Lower lobe of right lung (tissue), 2 donors: ENCODE results near the gene IFI27L1. TPM values are rescaled to one million over a fixed set of nuclear protein-coding genes. Genes with fewer than 3 reads are reported as not detected.

Experiments
- ATAC-seq, 2 donors: fragments of 200-7000 bp; cut with Tn5 transposase; one replicate each; pipeline ENCODE4 v1.9.1; 2020 to 2022; ENCODE audit warnings: mild to moderate bottlenecking in 2 of 2, moderate library complexity in 2 of 2
- DNase-seq: peaks from one replicate; pipeline ENCODE4 v3.0.0-alpha.2; 2020
- H3K27ac ChIP-seq: fragments of 200-600 bp; one replicate; pipeline ENCODE4 v1.8.0; 2022
- H3K27me3 ChIP-seq: fragments of 200-600 bp; one replicate; pipeline ENCODE4 v1.8.0; 2022; ENCODE audit warnings: low read depth
- H3K36me3 ChIP-seq: fragments of 200-600 bp; one replicate; pipeline ENCODE4 v1.8.0; 2022; ENCODE audit warnings: mild to moderate bottlenecking
- H3K4me1 ChIP-seq: fragments of 200-600 bp; one replicate; pipeline ENCODE4 v1.8.0; 2022
- H3K4me3 ChIP-seq: fragments of 200-600 bp; one replicate; pipeline ENCODE4 v1.8.0; 2022; ENCODE audit warnings: mild to moderate bottlenecking
- H3K9me3 ChIP-seq: fragments of 200-600 bp; one replicate; pipeline ENCODE4 v1.8.0; 2022
- CTCF ChIP-seq: fragments of 200-600 bp; IDR thresholded peaks from one replicate; pipeline ENCODE4 v1.8.0; 2022; ENCODE audit warnings: antibody characterized with exemption, mild to moderate bottlenecking
- intact Hi-C: fragments of 100-400 bp; cut with DNase I; formaldehyde crosslinking; loops from one replicate; pipeline ENCODE4 v1.11.0; 2022
- total RNA-seq: library from RNA; stranded (reverse); fragmentation: NEBNext Ultra II Directional; extraction: Animal tissue kit (Norgen Biotek cat#: 25700); gene quantifications from one replicate; pipeline ENCODE4 v1.2.1, GENCODE V29; 2021
- donor health status: DM: no; HTN: yes; CAD: no; lungs with severe emphysema.

IFI27L1 gene
- total RNA-seq, 1 donor from 2014 or later = 10.9 TPM

- peaks cover 11% of the 10 kb centered on the region for H3K9me3 ChIP-seq
- DNase-seq (no peak), ATAC-seq (no peak)
- no peak for TF ChIP-seq CTCF
- intact Hi-C loops = no loop called here
- H3K27me3 ChIP-seq = no peaks in the 10 kb centered on the region
- H3K4me1 ChIP-seq = no peaks in the 10 kb centered on the region
- H3K36me3 ChIP-seq = peaks cover 8% of the 10 kb centered on the region
- no peak overlapping the region for H3K4me3 ChIP-seq
- no peak overlapping the region for H3K27ac ChIP-seq
These were observed 41.3 kb downstream of the IFI27L1 start for GRCh38 chr14:94122438-94122837.

- H3K27me3 ChIP-seq = no peaks in the 10 kb centered on the region
- peaks cover 8% of the 10 kb centered on the region for H3K36me3 ChIP-seq
- intact Hi-C loops = no loop called here
- ATAC-seq (no peak), DNase-seq (no peak)
- TF ChIP-seq CTCF = no peak
- H3K27ac ChIP-seq = no peak overlapping the region
- H3K4me1 ChIP-seq = peaks cover under 1% of the 10 kb centered on the region
- no peak overlapping the region for H3K4me3 ChIP-seq
- peaks cover 11% of the 10 kb centered on the region for H3K9me3 ChIP-seq
These were observed 42.2 kb downstream of the IFI27L1 start for GRCh38 chr14:94123296-94123695.

GRCh38 chr14:94123868-94124267 lies 42.8 kb downstream of the IFI27L1 start:
- intact Hi-C loops = no loop called here
- no peak for TF ChIP-seq CTCF
- Histone ChIP-seq H3K27me3 (no peaks in the 10 kb centered on the region), H3K4me3 (no peak overlapping the region), H3K9me3 (peaks cover 11% of the 10 kb centered on the region), H3K4me1 (peaks cover 6% of the 10 kb centered on the region), H3K36me3 (peaks cover 8% of the 10 kb centered on the region), H3K27ac (no peak overlapping the region)
- no peak for DNase-seq
- no peak for ATAC-seq

- DNase-seq (no peak), ATAC-seq (no peak)
- H3K4me1 ChIP-seq = peaks cover 8% of the 10 kb centered on the region
- intact Hi-C loops = no loop called here
- no peak for TF ChIP-seq CTCF
- peaks cover 4% of the 10 kb centered on the region for H3K9me3 ChIP-seq
- peaks cover 8% of the 10 kb centered on the region for H3K36me3 ChIP-seq
- no peak overlapping the region for H3K4me3 ChIP-seq
- no peaks in the 10 kb centered on the region for H3K27me3 ChIP-seq
- no peak overlapping the region for H3K27ac ChIP-seq
These were observed 43.7 kb downstream of the IFI27L1 start for GRCh38 chr14:94124582-94125377.

- no peak for DNase-seq
These were observed 44.7 kb downstream of the IFI27L1 start for GRCh38 chr14:94125659-94126418.

More at GRCh38 chr14:94125659-94126418, 44.7 kb downstream of the IFI27L1 start:
- Histone ChIP-seq H3K4me1 (peaks cover 8% of the 10 kb centered on the region), H3K27me3 (no peaks in the 10 kb centered on the region), H3K36me3 (peaks cover 8% of the 10 kb centered on the region), H3K4me3 (no peak overlapping the region), H3K9me3 (no peaks in the 10 kb centered on the region), H3K27ac (no peak overlapping the region)
- ATAC-seq = no peak
- TF ChIP-seq CTCF = no peak
- intact Hi-C loops = no loop called here
